Neuron (in vitro differentiated cells): ENCODE measurements around the gene KLHL29.

ENCODE experiments used
- H2AFZ ChIP-seq: one replicate; pipeline ENCODE4 v1.6.1; 2013; ENCODE audit warnings: low read depth, mild to moderate bottlenecking, inconsistent platforms, low read length, moderate library complexity
- H3K27me3 ChIP-seq: one replicate; pipeline ENCODE4 v1.6.1; 2013; ENCODE audit warnings: low read length; ENCODE audit not compliant: insufficient read depth
- H3K36me3 ChIP-seq: one replicate; pipeline ENCODE4 v1.6.1; 2013; ENCODE audit warnings: low read length; ENCODE audit not compliant: insufficient read depth
- H3K4me1 ChIP-seq: one replicate; pipeline ENCODE4 v1.6.1; 2013; ENCODE audit warnings: low read length; ENCODE audit not compliant: insufficient read depth
- H3K4me3 ChIP-seq: 2 replicates; pipeline ENCODE4 v1.5.1; 2013; ENCODE audit warnings: mild to moderate bottlenecking, low read length, moderate library complexity
- H3K9me3 ChIP-seq: one replicate; pipeline ENCODE4 v1.6.1; 2013; ENCODE audit warnings: low read length

KLHL29 gene

GRCh38 chr2:23377771-23378170 is 7.2 kb upstream of the KLHL29 start:
- H2AFZ ChIP-seq: no peak overlapping the region
- H3K4me1 ChIP-seq: no peaks in the 10 kb centered on the region
- H3K27me3 ChIP-seq: peaks cover 15% of the 10 kb centered on the region
- H3K4me3 ChIP-seq: no peak overlapping the region
- H3K9me3 ChIP-seq: no peaks in the 10 kb centered on the region
- H3K36me3 ChIP-seq: no peaks in the 10 kb centered on the region

GRCh38 chr2:23378496-23378895 is 6.5 kb upstream of the KLHL29 start:
- Histone ChIP-seq H3K9me3 (no peaks in the 10 kb centered on the region), H3K27me3 (peaks cover 21% of the 10 kb centered on the region), H2AFZ (no peak overlapping the region)

GRCh38 chr2:23379220-23379695 is 5.7 kb upstream of the KLHL29 start:
- Histone ChIP-seq H3K9me3 (no peaks in the 10 kb centered on the region), H3K4me1 (no peaks in the 10 kb centered on the region), H3K27me3 (peaks cover 24% of the 10 kb centered on the region), H3K4me3 (no peak overlapping the region), H2AFZ (no peak overlapping the region), H3K36me3 (no peaks in the 10 kb centered on the region)

More at GRCh38 chr2:23378496-23378895, 6.5 kb upstream of the KLHL29 start:
- Histone ChIP-seq H3K36me3 (no peaks in the 10 kb centered on the region), H3K4me1 (no peaks in the 10 kb centered on the region), H3K4me3 (no peak overlapping the region)

- H2AFZ ChIP-seq: no peak overlapping the region
- H3K4me3 ChIP-seq: no peak overlapping the region
- H3K27me3 ChIP-seq: peaks cover 26% of the 10 kb centered on the region
- no peaks in the 10 kb centered on the region for H3K36me3 ChIP-seq
- no peaks in the 10 kb centered on the region for H3K4me1 ChIP-seq
- no peaks in the 10 kb centered on the region for H3K9me3 ChIP-seq
These were observed 4.4 kb upstream of the KLHL29 start for GRCh38 chr2:23380562-23381065.

GRCh38 chr2:23381084-23381483 is 3.9 kb upstream of the KLHL29 start:
- Histone ChIP-seq H3K27me3 (peaks cover 26% of the 10 kb centered on the region), H3K9me3 (no peaks in the 10 kb centered on the region), H3K36me3 (no peaks in the 10 kb centered on the region), H3K4me3 (no peak overlapping the region), H3K4me1 (peaks cover 1% of the 10 kb centered on the region), H2AFZ (no peak overlapping the region)

- H3K36me3 ChIP-seq: no peaks in the 10 kb centered on the region
- H3K27me3 ChIP-seq: peaks cover 26% of the 10 kb centered on the region
- no peak overlapping the region for H2AFZ ChIP-seq
- peaks cover 4% of the 10 kb centered on the region for H3K4me1 ChIP-seq
- no peak overlapping the region for H3K4me3 ChIP-seq
- no peaks in the 10 kb centered on the region for H3K9me3 ChIP-seq
These were observed 3.5 kb upstream of the KLHL29 start for GRCh38 chr2:23381485-23381884.

GRCh38 chr2:23383100-23383499 is 1.9 kb upstream of the KLHL29 start:
- H3K27me3 ChIP-seq: peaks cover 26% of the 10 kb centered on the region
- H3K4me3 ChIP-seq: no peak overlapping the region
- H3K36me3 ChIP-seq: no peaks in the 10 kb centered on the region
- no peak overlapping the region for H2AFZ ChIP-seq
- H3K9me3 ChIP-seq: no peaks in the 10 kb centered on the region
- peaks cover 14% of the 10 kb centered on the region for H3K4me1 ChIP-seq

GRCh38 chr2:23385351-23385747 is 370 bp downstream of the KLHL29 start:
- Histone ChIP-seq H3K27me3 (peaks cover 26% of the 10 kb centered on the region), H3K36me3 (no peaks in the 10 kb centered on the region), H3K4me1 (peaks cover 16% of the 10 kb centered on the region), H3K9me3 (no peaks in the 10 kb centered on the region), H2AFZ (peak overlapping the region; percentile 69), H3K4me3 (peak overlapping the region; percentile 56)

- H3K9me3 ChIP-seq: no peaks in the 10 kb centered on the region
- peak overlapping the region; percentile 69 for H2AFZ ChIP-seq
- no peaks in the 10 kb centered on the region for H3K36me3 ChIP-seq
- peaks cover 16% of the 10 kb centered on the region for H3K4me1 ChIP-seq
- H3K4me3 ChIP-seq: peak overlapping the region; percentile 56
- H3K27me3 ChIP-seq: peaks cover 26% of the 10 kb centered on the region
These were observed 864 bp downstream of the KLHL29 start for GRCh38 chr2:23385748-23386338.

- H3K27me3 ChIP-seq: peaks cover 26% of the 10 kb centered on the region
- H3K4me1 ChIP-seq: peaks cover 16% of the 10 kb centered on the region
- H3K9me3 ChIP-seq: no peaks in the 10 kb centered on the region
- peak overlapping the region; percentile 69 for H2AFZ ChIP-seq
- H3K36me3 ChIP-seq: no peaks in the 10 kb centered on the region
- peak overlapping the region; percentile 56 for H3K4me3 ChIP-seq
These were observed 1.6 kb downstream of the KLHL29 start for GRCh38 chr2:23386339-23387220.

- Histone ChIP-seq H3K4me3 (peak overlapping the region; percentile 56), H3K27me3 (peaks cover 24% of the 10 kb centered on the region), H3K36me3 (no peaks in the 10 kb centered on the region), H3K9me3 (no peaks in the 10 kb centered on the region), H2AFZ (peak overlapping the region; percentile 5), H3K4me1 (peaks cover 16% of the 10 kb centered on the region)
These were observed 2.2 kb downstream of the KLHL29 start for GRCh38 chr2:23387221-23387550.

GRCh38 chr2:23387845-23388244 is 2.9 kb downstream of the KLHL29 start:
- no peaks in the 10 kb centered on the region for H3K36me3 ChIP-seq
- no peak overlapping the region for H3K4me3 ChIP-seq
- H3K9me3 ChIP-seq: no peaks in the 10 kb centered on the region
- peaks cover 19% of the 10 kb centered on the region for H3K27me3 ChIP-seq
- H3K4me1 ChIP-seq: peaks cover 16% of the 10 kb centered on the region
- H2AFZ ChIP-seq: no peak overlapping the region

- Histone ChIP-seq H3K27me3 (peaks cover 15% of the 10 kb centered on the region), H3K9me3 (no peaks in the 10 kb centered on the region), H3K4me1 (peaks cover 16% of the 10 kb centered on the region), H3K36me3 (no peaks in the 10 kb centered on the region), H3K4me3 (no peak overlapping the region), H2AFZ (no peak overlapping the region)
These were observed 3.3 kb downstream of the KLHL29 start for GRCh38 chr2:23388294-23388693.
